SK-N-SH (cell line): Measurements from ENCODE around the gene TLCD4. TPM values are rescaled to one million over a fixed set of nuclear protein-coding genes. Genes with fewer than 3 reads are reported as not detected.

Experiments
- CTCF ChIA-PET: fragments of 300-600, 350-600 bp; formaldehyde crosslinking; extraction: SDS; loops from one replicate; lab custom pipeline; 2021; lab: Yijun Ruan, JAX
- POLR2A ChIA-PET: fragments of 350-600 bp; sonication (Branson Sonifier 250); formaldehyde crosslinking; extraction: SDS; loops from one replicate; lab custom pipeline; 2020; ENCODE audit warnings: antibody characterized with exemption, inconsistent platforms; lab: Yijun Ruan, JAX
- DNase-seq: peaks from one replicate; pipeline ENCODE4 v3.0.0; 2012
- H2AFZ ChIP-seq: fragments of 200-600 bp; sonication (generic); 2 replicates; pipeline ENCODE4 v1.8.1; 2016; ENCODE audit warnings: antibody characterized with exemption, mild to moderate bottlenecking, low read depth
- H3F3A ChIP-seq: fragments of 200-600 bp; sonication (generic); replicated peaks from 2 replicates; pipeline ENCODE3; 2016; ENCODE audit warnings: antibody characterized with exemption, mild to moderate bottlenecking; ENCODE audit not compliant: insufficient read depth
- H3K27ac ChIP-seq, 2 experiments: fragments of 200-500 bp in 1 of 2; fragments of 200-600 bp in 1 of 2; sonication (Bioruptor generic) in 1 of 2; sonication (generic), shearing (Covaris generic) in 1 of 2; 2 replicates each; pipeline versions ENCODE4 v1.5.1 to v1.6.1; 2014 to 2016; ENCODE audit warnings: low read depth in 2 of 2, inconsistent platforms in 1 of 2, low read length in 1 of 2, mild to moderate bottlenecking in 1 of 2, mixed read lengths in 1 of 2
- H3K27me3 ChIP-seq: fragments of 200-600 bp; sonication (generic), shearing (Covaris generic); 2 replicates; pipeline ENCODE4 v1.6.1; 2016; ENCODE audit warnings: mixed run types; ENCODE audit not compliant: insufficient read depth
- H3K36me3 ChIP-seq, 2 experiments: fragments of 200-500 bp in 1 of 2; fragments of 200-600 bp in 1 of 2; sonication (Bioruptor generic) in 1 of 2; sonication (generic) in 1 of 2; replicated peaks in 1 of 2; 2 replicates each; pipeline versions ENCODE3 to v1.5.1; 2014 to 2016; ENCODE audit warnings: low read length in 1 of 2, mild to moderate bottlenecking in 1 of 2; ENCODE audit not compliant: insufficient read depth in 2 of 2, control insufficient read depth in 1 of 2
- H3K4me1 ChIP-seq, 2 experiments: fragments of 200-500 bp in 1 of 2; fragments of 200-600 bp in 1 of 2; sonication (Bioruptor generic) in 1 of 2; sonication (generic), shearing (Covaris generic) in 1 of 2; 2 replicates each; pipeline versions ENCODE4 v1.5.1 to v1.6.1; 2014 to 2016; ENCODE audit warnings: low read depth in 1 of 2, low read length in 1 of 2, mixed run types in 1 of 2; ENCODE audit not compliant: insufficient read depth in 2 of 2, control insufficient read depth in 1 of 2
- H3K4me2 ChIP-seq: fragments of 200-600 bp; sonication (generic), shearing (Covaris generic); 2 replicates; pipeline ENCODE4 v1.6.1; 2017; ENCODE audit warnings: mixed run types
- H3K4me3 ChIP-seq, 2 experiments: fragments of 200-500 bp in 1 of 2; fragments of 200-600 bp in 1 of 2; sonication (Bioruptor generic) in 1 of 2; sonication (generic), shearing (Covaris generic) in 1 of 2; 2 replicates each; pipeline versions ENCODE4 v1.5.1 to v1.8.1; 2014 to 2016; ENCODE audit warnings: low read depth in 2 of 2, inconsistent platforms in 1 of 2, low read length in 1 of 2, mild to moderate bottlenecking in 1 of 2, mixed read lengths in 1 of 2, moderate library complexity in 1 of 2
- H3K79me2 ChIP-seq: fragments of 200-600 bp; sonication (generic); 2 replicates; pipeline ENCODE4 v1.8.1; 2017; ENCODE audit warnings: mild to moderate bottlenecking; ENCODE audit not compliant: insufficient read depth
- H3K9ac ChIP-seq: fragments of 200-600 bp; sonication (generic); 2 replicates; pipeline ENCODE4 v1.6.1; 2017; ENCODE audit warnings: mixed run types
- H3K9me2 ChIP-seq: fragments of 200-600 bp; sonication (generic); 2 replicates; pipeline ENCODE4 v1.6.1; 2017; ENCODE audit warnings: mixed run types
- H3K9me3 ChIP-seq: fragments of 200-600 bp; sonication (generic); 2 replicates; pipeline ENCODE4 v1.6.1; 2017; ENCODE audit warnings: mixed run types, mild to moderate bottlenecking, moderate library complexity
- H4K20me1 ChIP-seq: fragments of 200-600 bp; sonication (generic); 2 replicates; pipeline ENCODE4 v1.6.1; 2017; ENCODE audit warnings: mild to moderate bottlenecking, mixed run types; ENCODE audit not compliant: insufficient read depth
- CHD2 ChIP-seq: fragments of 150-350 bp; IDR thresholded peaks from 2 replicates; pipeline ENCODE4 v1.6.1; 2018; ENCODE audit warnings: low read length; ENCODE audit not compliant: partially characterized antibody
- EZH2phosphoT487 ChIP-seq: fragments of 200-600 bp; sonication (generic); IDR thresholded peaks from 2 replicates; pipeline ENCODE4 v1.6.1; 2017; ENCODE audit warnings: low read depth, mixed run types, mild to moderate bottlenecking, antibody characterized with exemption, moderate library complexity, borderline replicate concordance
- FOXJ3 ChIP-seq: sonication (generic); formaldehyde crosslinking; IDR thresholded peaks from 2 replicates; pipeline ENCODE4 v1.5.1; 2020; ENCODE audit warnings: mild to moderate bottlenecking, missing genetic modification reagents
- NFIC ChIP-seq: IDR thresholded peaks from 2 replicates; pipeline ENCODE4 v1.4.0; 2012; ENCODE audit warnings: borderline replicate concordance
- RAD21 ChIP-seq: IDR thresholded peaks from 2 replicates; pipeline ENCODE4 v1.6.1; 2012; ENCODE audit warnings: mild to moderate bottlenecking, low read length
- RCOR1 ChIP-seq: fragments of 150-350 bp; IDR thresholded peaks from 2 replicates; pipeline ENCODE4 v1.6.1; 2017; ENCODE audit warnings: antibody characterized with exemption, low read length
- REST ChIP-seq: IDR thresholded peaks from 2 replicates; pipeline ENCODE4 v1.6.1; 2012; ENCODE audit warnings: mild to moderate bottlenecking, low read depth, low read length, moderate library complexity
- RFX5 ChIP-seq: IDR thresholded peaks from 2 replicates; pipeline ENCODE4 v1.6.1; 2012; ENCODE audit warnings: mild to moderate bottlenecking, improper control_type of control experiment, low read length
- SMC3 ChIP-seq: IDR thresholded peaks from 2 replicates; pipeline ENCODE4 v1.6.1; 2012; ENCODE audit warnings: low read depth, low read length, improper control_type of control experiment
- TEAD4 ChIP-seq: IDR thresholded peaks from 2 replicates; pipeline ENCODE4 v1.4.0; 2012; ENCODE audit warnings: mild to moderate bottlenecking, borderline replicate concordance; ENCODE audit not compliant: insufficient read depth
- USF1 ChIP-seq: IDR thresholded peaks from 2 replicates; pipeline ENCODE4 v1.4.0; 2012; ENCODE audit warnings: low read depth, borderline replicate concordance
- YY1 ChIP-seq: IDR thresholded peaks from 2 replicates; pipeline ENCODE4 v1.4.0; 2012; ENCODE audit warnings: low read depth, mild to moderate bottlenecking
- ZBTB33 ChIP-seq: IDR thresholded peaks from 2 replicates; pipeline ENCODE4 v1.4.0; 2012; ENCODE audit warnings: low read depth, borderline replicate concordance
- WGBS: methylation state at CpG from one replicate; pipeline ENCODE4 v1.1.6; 2017; ENCODE audit warnings: low lambda C conversion rate; 5-methylcytosine and 5-hydroxymethylcytosine counted together
- polyA plus RNA-seq, 3 experiments: library from polyadenylated mRNA; depleted of rRNA; stranded (reverse); fragments of >200 nt; gene quantifications; 2 replicates each; pipeline ENCODE4 v1.2.3, GENCODE V29; 2012

Gene TLCD4
- polyA plus RNA-seq, 1 of the 3 experiments (the other 2 are of a cell fraction) = 0.69 TPM

- TF ChIP-seq CHD2 (no peak), REST (no peak), USF1 (no peak), RAD21 (no peak), RCOR1 (no peak), EZH2phosphoT487 (no peak), ZBTB33 (no peak), NFIC (no peak), YY1 (no peak), SMC3 (no peak), TEAD4 (no peak), FOXJ3 (no peak), RFX5 (no peak)
- TF ChIP-seq, all 33 proteins: peak for 0
- no peak overlapping the region for H3K27ac ChIP-seq
- no peaks in the 10 kb centered on the region for H3K9me3 ChIP-seq
- H3F3A ChIP-seq = peaks cover 10% of the 10 kb centered on the region
- H4K20me1 ChIP-seq = no peaks in the 10 kb centered on the region
- CTCF ChIA-PET = interaction anchor here (0.8 to 3.8 kb wide), 8 partner anchors 10 to 148 kb away, joined by 3 to 13 read pairs (median 6); partner anchors contain the start of genes ALG14, RWDD3 and TLCD4
- no peak overlapping the region for H3K4me3 ChIP-seq
- peaks cover 5% of the 10 kb centered on the region in 2 experiments; a peak in 2 of 4 replicates for H3K4me1 ChIP-seq
- POLR2A ChIA-PET = no interaction called here
- H3K4me2 ChIP-seq = no peak overlapping the region
- H3K9ac ChIP-seq = no peak overlapping the region
- no peak for DNase-seq
- H3K27me3 ChIP-seq = no peaks in the 10 kb centered on the region; the same call in 1 of the 2 replicates
- H3K36me3 ChIP-seq = no peaks in the 10 kb centered on the region
- H2AFZ ChIP-seq = no peak overlapping the region
- H3K9me2 ChIP-seq = no peaks in the 10 kb centered on the region
- 78% methylated on average over 2 of the region's 2 CpGs for WGBS
- no peaks in the 10 kb centered on the region for H3K79me2 ChIP-seq
Measured at GRCh38 chr1:95085376-95085775, 31.8 kb upstream of the TLCD4 start.
